ENCODE measurements around the gene ANKS1A. TPM values are rescaled to one million over a fixed set of nuclear protein-coding genes. Genes with fewer than 3 reads are reported as not detected.

The ANKS1A gene
- total RNA-seq, 1 experiment from 2014 or later: 26.5 TPM

DNA sequence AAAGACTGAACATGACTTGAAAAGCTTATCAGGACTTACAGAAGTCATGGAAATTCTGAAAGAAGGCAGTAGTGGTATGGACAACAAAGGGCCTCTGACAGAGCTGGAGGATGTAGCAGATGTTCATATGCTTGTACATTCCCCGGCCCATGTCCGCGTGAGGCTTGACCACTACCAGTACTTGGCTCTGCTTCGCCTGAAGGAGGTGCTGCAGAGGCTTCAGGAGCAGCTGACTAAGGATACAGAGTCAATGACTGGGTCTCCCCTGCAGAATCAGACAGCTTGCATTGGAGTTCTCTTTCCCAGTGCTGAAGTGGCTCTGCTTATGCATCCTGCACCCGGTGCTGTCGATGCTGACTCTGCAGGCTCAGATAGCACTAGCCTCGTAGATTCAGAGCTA, 30.4 kb upstream of the ANKS1A start:
- no peak overlapping the region for H4K8ac ChIP-seq (replicated peaks; ENCODE audit: insufficient read length, low read depth, low read length)
- H3K4me1 ChIP-seq (ENCODE audit: insufficient read depth, low read length): no peaks in the 10 kb centered on the region
- Mint-ChIP-seq H3K4me3 (no peak overlapping the region), H3K9me3 (no peaks in the 10 kb centered on the region), H3K4me1 (no peaks in the 10 kb centered on the region), H3K36me3 (ENCODE audit: insufficient read depth in 1 of 3, low read depth in 3 of 3) (peaks cover 20 to 60% (median 57%) of the 10 kb centered on the region in 3 experiments), H3K27me3 (ENCODE audit: low read depth) (no peaks in the 10 kb centered on the region), H3K27ac (no peak overlapping the region; a peak in 1 of 7 replicates)
- no peak overlapping the region for H3K56ac ChIP-seq (ENCODE audit: insufficient read length, low read depth, low read length)
- H3K79me2 ChIP-seq (ENCODE audit: insufficient read depth, low read length): no peaks in the 10 kb centered on the region
- no peak overlapping the region for H3T11ph ChIP-seq (ENCODE audit: low read length)
- H3K18ac ChIP-seq (ENCODE audit: insufficient read length, low read depth, low read length): no peak overlapping the region
- no peak overlapping the region for H2BK120ac ChIP-seq (ENCODE audit: low read depth, low read length, poor library complexity, severe bottlenecking)
- H2AK5ac ChIP-seq (ENCODE audit: insufficient read length, low read length): no peak overlapping the region
- no peak overlapping the region for H3K27ac ChIP-seq (ENCODE audit: insufficient read length, low read depth, low read length)
- H3K4ac ChIP-seq (ENCODE audit: low read depth, low read length): no peak overlapping the region
- no peak overlapping the region for H4K91ac ChIP-seq (ENCODE audit: insufficient read length, low read depth, low read length)
- no peak overlapping the region for H2AFZ ChIP-seq (ENCODE audit: low read length)
- H3K23me2 ChIP-seq (ENCODE audit: insufficient read length, low read depth, low read length, poor library complexity, severe bottlenecking): no peaks in the 10 kb centered on the region
- H4K20me1 ChIP-seq (ENCODE audit: control insufficient read depth, insufficient read depth, insufficient read length): no peaks in the 10 kb centered on the region
- no peak overlapping the region for H2BK5ac ChIP-seq (ENCODE audit: insufficient read length, low read length)
- no peaks in the 10 kb centered on the region for H3K79me1 ChIP-seq (ENCODE audit: insufficient read depth, low read depth, low read length, poor library complexity, severe bottlenecking)
- no peak for DNase-seq
- no peak overlapping the region for H2BK12ac ChIP-seq (ENCODE audit: insufficient read length, low read depth, low read length)
- no peak overlapping the region for H2BK15ac ChIP-seq (ENCODE audit: low read depth, low read length)
- H3K9me3 ChIP-seq (ENCODE audit: control insufficient read depth, low read depth, low read length): no peaks in the 10 kb centered on the region
- no peak overlapping the region for H4K5ac ChIP-seq (ENCODE audit: insufficient read length, low read depth, low read length)
- H3K23ac ChIP-seq (ENCODE audit: insufficient read length, low read depth, low read length): no peak overlapping the region
- no peak overlapping the region for H2BK20ac ChIP-seq (ENCODE audit: low read depth, low read length, poor library complexity, severe bottlenecking)
- H3K9ac ChIP-seq (ENCODE audit: extremely low read depth, insufficient read length, low read length): no peak overlapping the region
- H3K4me2 ChIP-seq (ENCODE audit: insufficient read depth, insufficient read length, low read length): no peak overlapping the region
- no peak overlapping the region for H3K14ac ChIP-seq (ENCODE audit: insufficient read depth, low read length)
- H3K27me3 ChIP-seq (ENCODE audit: insufficient read depth, low read length): no peaks in the 10 kb centered on the region
- TF ChIP-seq, protein P1, sequence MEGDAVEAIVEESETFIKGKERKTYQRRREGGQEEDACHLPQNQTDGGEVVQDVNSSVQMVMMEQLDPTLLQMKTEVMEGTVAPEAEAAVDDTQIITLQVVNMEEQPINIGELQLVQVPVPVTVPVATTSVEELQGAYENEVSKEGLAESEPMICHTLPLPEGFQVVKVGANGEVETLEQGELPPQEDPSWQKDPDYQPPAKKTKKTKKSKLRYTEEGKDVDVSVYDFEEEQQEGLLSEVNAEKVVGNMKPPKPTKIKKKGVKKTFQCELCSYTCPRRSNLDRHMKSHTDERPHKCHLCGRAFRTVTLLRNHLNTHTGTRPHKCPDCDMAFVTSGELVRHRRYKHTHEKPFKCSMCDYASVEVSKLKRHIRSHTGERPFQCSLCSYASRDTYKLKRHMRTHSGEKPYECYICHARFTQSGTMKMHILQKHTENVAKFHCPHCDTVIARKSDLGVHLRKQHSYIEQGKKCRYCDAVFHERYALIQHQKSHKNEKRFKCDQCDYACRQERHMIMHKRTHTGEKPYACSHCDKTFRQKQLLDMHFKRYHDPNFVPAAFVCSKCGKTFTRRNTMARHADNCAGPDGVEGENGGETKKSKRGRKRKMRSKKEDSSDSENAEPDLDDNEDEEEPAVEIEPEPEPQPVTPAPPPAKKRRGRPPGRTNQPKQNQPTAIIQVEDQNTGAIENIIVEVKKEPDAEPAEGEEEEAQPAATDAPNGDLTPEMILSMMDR (conservative IDR thresholded peaks at IDR 0.05): peak; percentile 55
- no CpG with 5 or more reads among the region's 7 CpGs for WGBS (ENCODE audit: extremely low coverage, insufficient read length, low lambda C conversion rate)

All from H9 (cell line).